ENCODE results near the gene CXCL8.

GRCh38 chr4:73763877-73764276 lies 23.5 kb downstream of the CXCL8 start:
- no peak for TF ChIP-seq CTCF (IDR thresholded peaks at IDR 0.05; ENCODE audit: low read length)
- TF ChIP-seq EZH2 (IDR thresholded peaks at IDR 0.05; ENCODE audit: borderline replicate concordance, low read length): no peak
